B cell (primary cell): ENCODE results near the gene ABLIM3. TPM values are rescaled to one million over a fixed set of nuclear protein-coding genes. Genes with fewer than 3 reads are reported as not detected.

Source experiments
- ATAC-seq: fragments of 200-7000 bp; cut with Tn5 transposase; one replicate; pipeline ENCODE4 v1.10.0; 2021; ENCODE audit warnings: low read depth, mild to moderate bottlenecking, moderate number of reproducible peaks, moderate library complexity
- CTCF ChIA-PET: fragments of 350-600 bp; sonication (Branson Sonifier 250); formaldehyde crosslinking; loops from one replicate; lab custom pipeline; 2021; ENCODE audit warnings: antibody characterized with exemption, inconsistent platforms; lab: Charles Lee
- POLR2A ChIA-PET: fragments of 350-600 bp; sonication (Branson Sonifier 250); formaldehyde crosslinking; loops from one replicate; lab custom pipeline; 2021; ENCODE audit warnings: antibody characterized with exemption; lab: Charles Lee
- DNase-seq: peaks from one replicate; pipeline ENCODE4 v3.0.0; 2013
- H2AFZ ChIP-seq: 2 replicates; pipeline ENCODE4 v1.6.1; 2012; ENCODE audit warnings: mild to moderate bottlenecking, low read depth, low read length; ENCODE audit not compliant: insufficient read depth, poor library complexity, severe bottlenecking
- H3K27ac ChIP-seq, 2 donors: 1 replicate in 1 of 2; 2 replicates in 1 of 2; pipeline ENCODE4 v1.5.1; 2012 to 2013; ENCODE audit warnings: low read length in 2 of 2, mild to moderate bottlenecking in 2 of 2, moderate library complexity in 1 of 2
- H3K27me3 ChIP-seq, 4 experiments: fragments of 200-600 bp in 1 of 4; sonication (generic) in 1 of 4; replicated peaks in 1 of 4; 1 replicate in 2 of 4; 2 replicates in 2 of 4; pipeline versions ENCODE4 v1.6.1 to v1.7.0; 2013 to 2016; ENCODE audit warnings: low read length in 3 of 4, mild to moderate bottlenecking in 2 of 4, mixed read lengths in 1 of 4, moderate library complexity in 1 of 4; ENCODE audit not compliant: insufficient read depth in 4 of 4, control insufficient read depth in 3 of 4; ENCODE audit errors: control extremely low read depth in 1 of 4
- H3K36me3 ChIP-seq, 2 experiments: replicated peaks in 1 of 2; 1 replicate in 1 of 2; 2 replicates in 1 of 2; pipeline versions ENCODE4 v1.6.1 to v1.7.1; 2013; ENCODE audit warnings: low read length in 1 of 2; ENCODE audit not compliant: insufficient read depth in 2 of 2, control insufficient read depth in 1 of 2; ENCODE audit errors: control extremely low read depth in 1 of 2, extremely low read depth in 1 of 2
- H3K4me1 ChIP-seq, 2 donors: fragments of 200-600 bp in 1 of 2; sonication (generic) in 1 of 2; 1 replicate in 1 of 2; 2 replicates in 1 of 2; pipeline versions ENCODE4 v1.5.1 to v1.6.1; 2013 to 2017; ENCODE audit warnings: low read length in 2 of 2; ENCODE audit not compliant: control insufficient read depth in 2 of 2, insufficient read depth in 2 of 2
- H3K4me2 ChIP-seq: replicated peaks from 2 replicates; pipeline ENCODE3; 2012; ENCODE audit warnings: mild to moderate bottlenecking, low read depth, low read length; ENCODE audit not compliant: poor library complexity, severe bottlenecking
- H3K4me3 ChIP-seq, 5 experiments: fragments of 200-600 bp in 1 of 5; sonication (generic) in 1 of 5; 1 replicate in 3 of 5; 2 replicates in 2 of 5; pipeline versions ENCODE4 v1.5.1 to v1.7.0; 2011 to 2016; ENCODE audit warnings: low read length in 4 of 5, mild to moderate bottlenecking in 4 of 5, low read depth in 2 of 5, control low read depth in 1 of 5, moderate library complexity in 1 of 5; ENCODE audit not compliant: insufficient read depth in 1 of 5; ENCODE audit errors: control extremely low read depth in 1 of 5, extremely low read depth in 1 of 5
- H3K79me2 ChIP-seq: fragments of 200-600 bp; sonication (generic); one replicate; pipeline ENCODE4 v1.6.0; 2016; ENCODE audit warnings: low read length; ENCODE audit not compliant: control insufficient read depth, insufficient read depth
- H3K9ac ChIP-seq: fragments of 200-600 bp; sonication (generic); 2 replicates; pipeline ENCODE4 v1.6.1; 2017; ENCODE audit warnings: mild to moderate bottlenecking, low read length, moderate library complexity
- H3K9me3 ChIP-seq, 3 donors: one replicate each; pipeline versions ENCODE4 v1.6.1 to v1.7.1; 2013; ENCODE audit warnings: low read length in 2 of 3; ENCODE audit not compliant: control insufficient read depth in 2 of 3, insufficient read depth in 1 of 3; ENCODE audit errors: control extremely low read depth in 1 of 3
- H4K20me1 ChIP-seq: 2 replicates; pipeline ENCODE4 v1.6.0; 2012; ENCODE audit warnings: mild to moderate bottlenecking, low read length; ENCODE audit not compliant: insufficient read depth, control insufficient read depth, poor library complexity, severe bottlenecking
- H3K27ac Mint-ChIP-seq: one replicate; pipeline ENCODE4 v1.8.0; 2021; ENCODE audit warnings: mixed read lengths
- H3K27me3 Mint-ChIP-seq: one replicate; pipeline ENCODE4 v1.8.0; 2021; ENCODE audit warnings: mixed read lengths
- H3K4me1 Mint-ChIP-seq: one replicate; pipeline ENCODE4 v1.8.0; 2021; ENCODE audit warnings: mixed read lengths
- H3K4me3 Mint-ChIP-seq: one replicate; pipeline ENCODE4 v1.8.0; 2021; ENCODE audit warnings: mixed read lengths
- H3K9me3 Mint-ChIP-seq: one replicate; pipeline ENCODE4 v1.8.0; 2022; ENCODE audit warnings: mixed read lengths; ENCODE audit not compliant: insufficient read depth
- EZH2 ChIP-seq: IDR thresholded peaks from 2 replicates; pipeline ENCODE4 v1.6.1; 2012; ENCODE audit warnings: borderline replicate concordance, low read depth, mild to moderate bottlenecking, moderate library complexity, low read length; ENCODE audit not compliant: insufficient read depth, poor library complexity, severe bottlenecking
- WGBS: methylation state at CpG from one replicate; pipeline ENCODE4 v1.1.5; 2013; ENCODE audit warnings: missing lambda C conversion rate; ENCODE audit not compliant: insufficient coverage; 5-methylcytosine and 5-hydroxymethylcytosine counted together
- intact Hi-C: fragments of 100-400 bp; cut with micrococcal nuclease; formaldehyde crosslinking; loops from one replicate; pipeline ENCODE4 v1.10.0; 2022
- polyA plus RNA-seq: library from polyadenylated mRNA; depleted of rRNA; stranded (reverse); fragments of >200 nt; gene quantifications from 2 replicates; pipeline ENCODE4 v1.2.3, GENCODE V29; 2012
- total RNA-seq, 2 donors: library from RNA; stranded (reverse); fragments of 120-200 nt in 1 of 2; gene quantifications; 1 replicate in 1 of 2; 2 replicates in 1 of 2; pipeline versions ENCODE4 v1.2.3 to v1.2.4, GENCODE V29; 2013 to 2022
- TF ChIP-seq, protein P1 (sequence below): fragments of 200-600 bp; IDR thresholded peaks from one replicate; pipeline ENCODE4 v1.8.0; 2022; ENCODE audit warnings: antibody characterized with exemption, mild to moderate bottlenecking

Gene ABLIM3
- total and polyA plus RNA-seq, 2 donors (not counting 1 experiment from before 2014, with no cell fraction given): not detected

DNA sequence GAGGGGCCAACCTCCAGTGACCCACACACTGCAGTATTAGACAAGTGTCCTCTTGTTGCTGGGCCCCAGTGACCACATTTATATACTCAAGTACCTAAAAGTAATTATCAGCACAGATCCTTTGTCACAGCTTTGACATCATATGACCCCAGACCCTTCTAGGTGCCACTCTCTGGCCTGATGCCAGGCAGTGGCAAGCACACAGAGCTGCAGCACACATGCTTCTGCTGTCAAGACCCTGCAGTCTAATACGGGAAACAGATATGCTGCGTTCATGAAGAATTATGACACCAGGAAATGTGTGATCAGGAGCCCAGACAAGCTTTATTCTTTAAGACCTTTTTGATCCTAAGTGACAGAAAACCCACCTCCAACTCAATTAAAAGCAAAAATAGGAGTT is 66.5 kb downstream of the ABLIM3 start:
- TF ChIP-seq, protein P1, sequence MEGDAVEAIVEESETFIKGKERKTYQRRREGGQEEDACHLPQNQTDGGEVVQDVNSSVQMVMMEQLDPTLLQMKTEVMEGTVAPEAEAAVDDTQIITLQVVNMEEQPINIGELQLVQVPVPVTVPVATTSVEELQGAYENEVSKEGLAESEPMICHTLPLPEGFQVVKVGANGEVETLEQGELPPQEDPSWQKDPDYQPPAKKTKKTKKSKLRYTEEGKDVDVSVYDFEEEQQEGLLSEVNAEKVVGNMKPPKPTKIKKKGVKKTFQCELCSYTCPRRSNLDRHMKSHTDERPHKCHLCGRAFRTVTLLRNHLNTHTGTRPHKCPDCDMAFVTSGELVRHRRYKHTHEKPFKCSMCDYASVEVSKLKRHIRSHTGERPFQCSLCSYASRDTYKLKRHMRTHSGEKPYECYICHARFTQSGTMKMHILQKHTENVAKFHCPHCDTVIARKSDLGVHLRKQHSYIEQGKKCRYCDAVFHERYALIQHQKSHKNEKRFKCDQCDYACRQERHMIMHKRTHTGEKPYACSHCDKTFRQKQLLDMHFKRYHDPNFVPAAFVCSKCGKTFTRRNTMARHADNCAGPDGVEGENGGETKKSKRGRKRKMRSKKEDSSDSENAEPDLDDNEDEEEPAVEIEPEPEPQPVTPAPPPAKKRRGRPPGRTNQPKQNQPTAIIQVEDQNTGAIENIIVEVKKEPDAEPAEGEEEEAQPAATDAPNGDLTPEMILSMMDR: no peak
- TF ChIP-seq EZH2: no peak
- Mint-ChIP-seq H3K27ac (no peak overlapping the region), H3K9me3 (no peaks in the 10 kb centered on the region), H3K4me3 (no peak overlapping the region), H3K27me3 (peaks cover 5% of the 10 kb centered on the region), H3K4me1 (no peaks in the 10 kb centered on the region)
- Histone ChIP-seq H4K20me1 (no peaks in the 10 kb centered on the region), H3K4me3 (no peak overlapping the region), H3K4me2 (no peak overlapping the region), H3K79me2 (no peaks in the 10 kb centered on the region), H2AFZ (no peak overlapping the region), H3K4me1 (no peaks in the 10 kb centered on the region), H3K9me3 (no peaks in the 10 kb centered on the region), H3K27ac (no peak overlapping the region), H3K36me3 (no peaks in the 10 kb centered on the region), H3K27me3 (peaks cover 0 to 1% (median 0%) of the 10 kb centered on the region in 4 experiments), H3K9ac (no peak overlapping the region)
- POLR2A ChIA-PET: no interaction called here
- no peak for DNase-seq
- intact Hi-C loops: no loop called here
- CTCF ChIA-PET: no interaction called here
- WGBS: 7% methylated on average over 2 of the region's 2 CpGs
- ATAC-seq: no peak

DNA sequence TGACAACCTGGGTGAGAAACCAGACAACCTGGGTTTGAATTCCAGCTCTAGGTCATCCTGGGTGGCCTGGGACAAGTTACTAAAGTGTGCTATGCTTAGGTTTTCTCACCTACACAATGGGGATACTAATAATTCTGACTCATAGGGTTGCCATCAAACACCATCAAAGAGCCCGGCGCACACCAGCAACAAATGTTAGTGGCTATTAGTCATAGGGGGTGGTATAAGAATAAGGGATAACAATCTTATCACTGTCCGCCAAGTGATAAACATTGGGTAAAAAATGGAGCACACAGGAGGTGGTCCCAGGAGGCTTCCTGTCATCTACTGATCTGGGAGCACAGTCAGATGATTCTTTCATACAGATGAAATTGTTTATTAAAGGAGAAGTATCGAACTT is 68.9 kb downstream of the ABLIM3 start:
- H3K27ac Mint-ChIP-seq: no peak overlapping the region
- no peak for ATAC-seq
- POLR2A ChIA-PET: no interaction called here
- Histone ChIP-seq H2AFZ (no peak overlapping the region), H3K9ac (no peak overlapping the region), H3K9me3 (no peaks in the 10 kb centered on the region), H3K4me2 (no peak overlapping the region), H3K27me3 (peaks cover 0 to 2% (median 0%) of the 10 kb centered on the region in 4 experiments), H4K20me1 (no peaks in the 10 kb centered on the region), H3K4me3 (no peak overlapping the region), H3K4me1 (no peaks in the 10 kb centered on the region), H3K36me3 (no peaks in the 10 kb centered on the region), H3K27ac (no peak overlapping the region), H3K79me2 (no peaks in the 10 kb centered on the region)
- H3K4me1 Mint-ChIP-seq: no peaks in the 10 kb centered on the region
- CTCF ChIA-PET: no interaction called here
- intact Hi-C loops: no loop called here
- peaks cover 5% of the 10 kb centered on the region for H3K27me3 Mint-ChIP-seq
- no peak for TF ChIP-seq EZH2
- TF ChIP-seq, protein P1: no peak
- no peak for DNase-seq
- no peaks in the 10 kb centered on the region for H3K9me3 Mint-ChIP-seq
- H3K4me3 Mint-ChIP-seq: no peak overlapping the region
- WGBS: 100% methylated on average over 1 of the region's 4 CpGs
